NT2/D1 (cell line): ENCODE results near the gene ADA.

Source experiments
- DNase-seq: peaks from one replicate; pipeline ENCODE4 v3.0.0-alpha.2; 2011; ENCODE audit warnings: low read depth, low spot score
- H3K27me3 ChIP-seq: 2 replicates; pipeline ENCODE4 v1.6.0; 2011; ENCODE audit warnings: mild to moderate bottlenecking; ENCODE audit not compliant: insufficient read length, insufficient read depth
- H3K36me3 ChIP-seq: 2 replicates; pipeline ENCODE4 v1.6.1; 2011; ENCODE audit warnings: mild to moderate bottlenecking, low read length, mixed read lengths; ENCODE audit not compliant: insufficient read depth, insufficient read length
- H3K4me1 ChIP-seq: 2 replicates; pipeline ENCODE4 v1.5.1; 2011; ENCODE audit not compliant: insufficient read depth, insufficient read length
- H3K4me3 ChIP-seq: 2 replicates; pipeline ENCODE4 v1.5.1; 2011; ENCODE audit warnings: low read depth; ENCODE audit not compliant: insufficient read length
- H3K9ac ChIP-seq: 2 replicates; pipeline ENCODE4 v1.6.0; 2011; ENCODE audit warnings: low read depth; ENCODE audit not compliant: insufficient read length
- H3K9me3 ChIP-seq: 2 replicates; pipeline ENCODE4 v1.5.1; 2011; ENCODE audit warnings: mild to moderate bottlenecking, low read length; ENCODE audit not compliant: insufficient read depth
- SUZ12 ChIP-seq: IDR thresholded peaks from 2 replicates; pipeline ENCODE4 v1.6.1; 2011; ENCODE audit not compliant: insufficient read length, insufficient read depth; ENCODE audit errors: extremely low read depth
- YY1 ChIP-seq: IDR thresholded peaks from 2 replicates; pipeline ENCODE4 v1.6.1; 2011; ENCODE audit not compliant: insufficient read length, insufficient read depth
- ZNF274 ChIP-seq: IDR thresholded peaks from 2 replicates; pipeline ENCODE4 v1.6.1; 2011; ENCODE audit warnings: mild to moderate bottlenecking, low read depth, low read length

The ADA gene

DNA sequence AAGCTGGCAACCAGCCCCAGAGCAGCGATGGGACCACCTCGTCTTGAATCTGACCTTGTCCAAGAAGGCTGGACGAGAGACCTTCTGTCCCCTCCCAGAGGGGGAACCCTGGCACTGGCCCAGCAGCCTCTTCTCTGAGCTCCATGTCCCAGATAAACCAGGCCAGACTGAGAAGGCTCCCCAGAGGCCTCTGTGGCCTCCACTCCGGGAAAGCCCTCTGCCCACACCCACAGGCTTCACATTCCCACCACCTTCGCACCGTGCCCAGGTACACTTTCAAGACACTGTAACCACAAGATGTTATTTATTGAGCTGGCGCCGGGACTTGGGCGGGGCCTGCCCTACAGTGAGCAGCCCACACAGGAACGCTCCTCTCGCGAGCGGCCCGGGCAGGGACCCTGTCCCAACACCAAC lies 33.2 kb downstream of the ADA start:
- Histone ChIP-seq H3K27me3 (peaks cover 21% of the 10 kb centered on the region), H3K9ac (no peak overlapping the region), H3K4me1 (peaks cover 33% of the 10 kb centered on the region), H3K4me3 (no peak overlapping the region), H3K36me3 (peaks cover 86% of the 10 kb centered on the region), H3K9me3 (peaks cover 11% of the 10 kb centered on the region; the same call in 1 of the 2 replicates)
- no peak for TF ChIP-seq ZNF274
- no peak for TF ChIP-seq SUZ12
- no peak for TF ChIP-seq YY1
- DNase-seq, result no peak

DNA sequence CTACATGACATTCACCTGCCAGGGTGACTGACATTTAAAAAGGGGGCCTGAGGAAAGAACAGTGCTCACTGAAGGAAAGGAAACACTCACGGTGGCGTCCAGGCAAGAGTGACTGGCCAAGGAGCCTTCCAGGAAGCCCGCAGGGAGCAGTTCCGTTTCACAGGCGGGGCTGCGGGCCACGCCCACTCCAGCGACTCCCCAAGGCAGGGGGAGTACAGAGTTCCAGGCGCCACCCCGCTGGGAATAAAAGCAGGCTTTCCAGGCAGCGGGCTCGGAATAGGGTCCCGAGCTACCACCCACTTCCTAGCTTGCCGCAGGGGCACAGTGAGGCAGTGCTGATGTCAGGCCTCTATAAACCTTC lies 34.9 kb downstream of the ADA start:
- Histone ChIP-seq H3K27me3 (peaks cover 21% of the 10 kb centered on the region), H3K9me3 (no peaks in the 10 kb centered on the region), H3K4me1 (peaks cover 33% of the 10 kb centered on the region), H3K4me3 (no peak overlapping the region), H3K36me3 (peaks cover 69% of the 10 kb centered on the region), H3K9ac (no peak overlapping the region)
- no peak for TF ChIP-seq SUZ12
- no peak for TF ChIP-seq ZNF274
- no peak for TF ChIP-seq YY1
- DNase-seq, result no peak

DNA sequence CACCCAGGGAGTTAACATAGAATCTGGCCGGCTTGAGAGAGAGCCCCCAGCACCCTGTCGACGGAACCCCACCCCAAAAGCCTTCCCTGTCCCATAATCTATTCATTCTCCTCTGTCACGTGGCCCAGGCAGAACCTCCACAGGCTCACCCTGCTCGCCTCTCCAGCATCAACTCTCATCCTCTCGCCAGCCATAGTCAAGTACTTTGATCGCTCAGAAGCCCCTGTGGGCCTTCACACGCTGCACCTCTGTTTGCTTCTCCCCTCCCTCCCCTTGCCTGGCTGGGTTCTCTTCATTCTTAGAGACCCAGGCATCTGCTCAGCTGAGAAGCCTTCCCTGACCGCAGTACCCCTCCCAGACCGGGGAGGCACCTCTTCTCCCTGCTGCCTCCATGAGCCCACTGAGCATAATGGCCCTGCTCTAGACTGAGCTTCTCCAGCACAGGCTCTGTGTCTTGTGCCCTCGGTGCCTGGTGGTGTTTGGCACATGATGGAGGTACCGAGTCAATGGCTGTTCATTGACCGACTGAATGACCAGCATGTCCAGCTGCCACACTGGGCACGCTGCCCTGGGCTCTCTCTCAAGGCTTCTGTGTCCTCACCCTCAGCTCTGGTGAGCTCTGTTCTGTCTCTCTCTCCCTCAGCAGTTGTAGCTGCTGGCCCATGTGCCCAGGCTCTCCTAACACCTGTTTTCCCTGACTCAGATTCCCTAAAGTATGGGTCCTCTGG lies 35.5 kb downstream of the ADA start:
- DNase-seq, result no peak
- Histone ChIP-seq H3K4me3 (no peak overlapping the region), H3K4me1 (peaks cover 33% of the 10 kb centered on the region), H3K9me3 (no peaks in the 10 kb centered on the region), H3K27me3 (peaks cover 17% of the 10 kb centered on the region), H3K36me3 (peaks cover 64% of the 10 kb centered on the region), H3K9ac (no peak overlapping the region)
- TF ChIP-seq ZNF274, result no peak
- no peak for TF ChIP-seq YY1

DNA sequence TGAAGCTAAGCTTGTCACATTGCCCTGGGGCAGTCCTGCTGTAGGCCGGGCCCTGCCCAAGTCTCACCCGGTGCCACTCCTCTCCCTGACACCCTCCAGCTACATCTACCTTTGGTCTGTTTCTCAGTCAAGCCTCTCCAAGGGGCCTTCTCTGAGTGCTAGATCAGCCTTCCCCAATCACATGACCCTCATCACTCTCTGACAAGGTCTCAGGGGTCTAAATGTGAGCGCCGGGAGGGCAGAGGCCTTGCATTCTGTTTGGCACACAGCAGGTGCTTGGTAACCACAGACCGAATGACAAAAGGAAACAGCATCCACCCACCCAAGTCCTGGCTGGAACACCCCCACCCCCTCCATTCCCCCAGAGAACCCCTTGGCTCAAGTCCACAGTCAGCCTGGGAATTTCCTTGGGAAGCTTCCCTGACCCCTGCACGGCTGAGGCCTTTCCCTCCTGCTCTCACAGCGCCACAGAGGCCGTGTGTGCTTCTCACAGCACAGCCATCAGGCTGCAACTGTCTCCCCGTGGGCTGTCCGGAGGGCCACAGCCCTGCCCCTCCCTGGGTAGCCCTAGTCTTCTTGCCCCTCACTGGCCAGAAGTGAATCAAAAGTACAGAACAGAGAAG lies 36.2 kb downstream of the ADA start:
- peak; percentile 40 for DNase-seq
- peaks cover 33% of the 10 kb centered on the region for H3K4me1 ChIP-seq
- H3K36me3 ChIP-seq, result peaks cover 56% of the 10 kb centered on the region
- H3K27me3 ChIP-seq, result peaks cover 11% of the 10 kb centered on the region
- TF ChIP-seq ZNF274, result no peak
- TF ChIP-seq YY1, result no peak
- TF ChIP-seq SUZ12, result no peak
- no peaks in the 10 kb centered on the region for H3K9me3 ChIP-seq
- H3K9ac ChIP-seq, result peak overlapping the region; percentile 46
- H3K4me3 ChIP-seq, result no peak overlapping the region

DNA sequence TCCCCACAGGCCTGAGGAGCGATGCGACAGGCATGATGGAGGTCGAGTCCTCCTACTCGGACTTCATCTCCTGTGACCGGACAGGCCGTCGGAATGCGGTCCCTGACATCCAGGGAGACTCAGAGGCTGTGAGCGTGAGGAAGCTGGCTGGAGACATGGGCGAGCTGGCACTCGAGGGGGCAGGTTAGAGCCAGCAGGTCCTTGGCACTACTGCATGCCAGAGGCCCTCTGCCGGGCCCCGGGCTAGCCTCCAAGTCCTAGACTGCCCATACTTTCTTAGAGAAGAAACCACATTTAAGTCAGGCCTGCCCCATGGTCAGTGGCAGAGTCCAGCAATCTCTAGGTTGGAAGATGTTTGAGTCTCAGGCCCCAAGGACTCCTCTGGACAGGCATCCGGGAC lies 37.0 kb downstream of the ADA start:
- Histone ChIP-seq H3K9me3 (no peaks in the 10 kb centered on the region), H3K4me1 (peaks cover 33% of the 10 kb centered on the region), H3K27me3 (peaks cover 3% of the 10 kb centered on the region), H3K4me3 (no peak overlapping the region), H3K36me3 (peaks cover 48% of the 10 kb centered on the region), H3K9ac (no peak overlapping the region)
- TF ChIP-seq SUZ12 (no peak), YY1 (no peak)
- no peak for DNase-seq

DNA sequence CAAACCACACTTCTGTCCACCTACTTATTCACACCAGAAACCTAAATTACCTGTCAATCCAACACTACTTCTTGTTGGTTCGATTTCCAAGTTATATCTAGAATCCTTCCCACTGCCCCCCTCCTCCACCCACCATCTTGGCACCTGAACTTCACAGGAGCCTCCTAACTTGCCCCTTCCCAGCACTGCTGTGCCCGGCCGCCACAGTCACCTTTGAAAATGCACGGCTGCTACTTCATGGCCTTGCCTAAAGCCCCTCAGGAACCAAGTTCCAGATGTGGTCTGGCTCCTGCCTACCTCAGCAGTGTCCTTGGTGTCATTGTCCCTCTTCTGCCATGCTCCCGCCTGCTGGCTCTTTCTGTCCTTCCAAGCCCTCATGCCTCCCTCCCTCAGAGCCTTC lies 37.9 kb downstream of the ADA start:
- DNase-seq, result no peak
- H3K9ac ChIP-seq, result no peak overlapping the region
- no peaks in the 10 kb centered on the region for H3K27me3 ChIP-seq
- peaks cover 33% of the 10 kb centered on the region for H3K4me1 ChIP-seq
- H3K36me3 ChIP-seq, result peaks cover 42% of the 10 kb centered on the region
- no peaks in the 10 kb centered on the region for H3K9me3 ChIP-seq
- no peak overlapping the region for H3K4me3 ChIP-seq
- no peak for TF ChIP-seq SUZ12
- no peak for TF ChIP-seq ZNF274
- no peak for TF ChIP-seq YY1

- H3K27me3 ChIP-seq, result no peaks in the 10 kb centered on the region
- peaks cover 12% of the 10 kb centered on the region for H3K4me1 ChIP-seq
- DNase-seq, result no peak
- no peak overlapping the region for H3K4me3 ChIP-seq
- TF ChIP-seq SUZ12, result no peak
- TF ChIP-seq ZNF274, result no peak
- no peak for TF ChIP-seq YY1
- H3K9me3 ChIP-seq, result no peaks in the 10 kb centered on the region
- H3K36me3 ChIP-seq, result peaks cover 16% of the 10 kb centered on the region
- H3K9ac ChIP-seq, result no peak overlapping the region
Measured at GRCh38 chr20:44610313-44610962, 41.1 kb downstream of the ADA start.
